Sciatic nerve (tissue), 2 donors: ENCODE data around the gene HOXA9. TPM values are rescaled to one million over a fixed set of nuclear protein-coding genes. Genes with fewer than 3 reads are reported as not detected.

Source experiments
- ATAC-seq: fragments of 200-7000 bp; cut with Tn5 transposase; one replicate; pipeline ENCODE4 v1.9.1; 2020; ENCODE audit warnings: mild to moderate bottlenecking, moderate library complexity
- DNase-seq: peaks from one replicate; pipeline ENCODE4 v3.0.0-alpha.2; 2020; ENCODE audit warnings: low spot score
- intact Hi-C: fragments of 100-400 bp; cut with DNase I; formaldehyde crosslinking; loops from one replicate; pipeline ENCODE4 v1.14.2; 2022
- microRNA-seq: library from miRNA; unstranded; fragments of <30 nt; microRNA quantifications from one replicate; pipeline ENCODE4 v1.2.0, GENCODE V29; 2020
- total RNA-seq: library from RNA; stranded (reverse); fragmentation: NEBNext Ultra II Directional; extraction: Animal tissue kit (Norgen Biotek cat#: 25700); gene quantifications from one replicate; pipeline ENCODE4 v1.2.1, GENCODE V29; 2021
- donor health status: DM: no; HTN: no; CAD: no.
- donor health status: DM: no; HTN: no; CAD: no.

HOXA9 gene
- total RNA-seq, 1 donor from 2014 or later = 7.1 TPM

- DNase-seq = peak; percentile 80
- peak; percentile 3 for ATAC-seq
These were observed 52.1 kb downstream of the HOXA9 start for GRCh38 chr7:27112955-27113949.

More at GRCh38 chr7:27112955-27113949, 52.1 kb downstream of the HOXA9 start:
- intact Hi-C loops = no loop called here

Small RNAs within 50 kb of the gene (microRNA-seq; reads per million reads assigned to microRNA genes)
- 3,026 reads per million, percentile 90 among the genes with 10 or more reads in this experiment for gene MIR196B

Other genes starting within 250 kb of the HOXA9 start
- gene HOXA1, start 69.5 kb downstream of the HOXA9 start, total RNA-seq = 0.98 TPM
- gene HOXA2, start 62.9 kb downstream of the HOXA9 start, total RNA-seq = 3.9 TPM
- 10.0 TPM for gene HOXA4, start 34.8 kb downstream of the HOXA9 start, total RNA-seq
- 20.1 TPM for gene HOXA5, start 21.9 kb downstream of the HOXA9 start, total RNA-seq
- gene HOXA6, start 17.8 kb downstream of the HOXA9 start, total RNA-seq = 15.8 TPM
- 20.9 TPM for gene HOXA3, start 13.0 kb downstream of the HOXA9 start, total RNA-seq
- gene HOXA7, start 8.9 kb downstream of the HOXA9 start, total RNA-seq = 6.2 TPM
- gene HOXA10, start 8.8 kb upstream of the HOXA9 start, total RNA-seq = 11.2 TPM
- 1.3 TPM for gene HOXA11, start 19.7 kb upstream of the HOXA9 start, total RNA-seq
- 0.18 TPM for gene HOXA13, start 34.6 kb upstream of the HOXA9 start, total RNA-seq
- not detected for gene EVX1, start 77.3 kb upstream of the HOXA9 start, total RNA-seq